ENCODE results near the gene AP3M1. TPM values are rescaled to one million over a fixed set of nuclear protein-coding genes. Genes with fewer than 3 reads are reported as not detected.
"Not testable (repeated sequence)": the region's sequence is repeated elsewhere in the genome, so short reads cannot be mapped to it uniquely, and the experiment has no call there.

The AP3M1 gene
- polyA plus RNA-seq, 1 donor, result 43.3 TPM

GRCh38 chr10:74164716-74165529 is 14.3 kb upstream of the AP3M1 start:
- WGBS (ENCODE audit: insufficient coverage, low lambda C conversion rate), result 47% methylated on average over 2 of the region's 6 CpGs

GRCh38 chr10:74163319-74164068 is 12.9 kb upstream of the AP3M1 start:
- DNase-seq, result no peak
- H3K27me3 ChIP-seq (ENCODE audit: control insufficient read depth, insufficient read depth, low read length), result no peaks in the 10 kb centered on the region
- H3K36me3 ChIP-seq (ENCODE audit: control insufficient read depth, insufficient read depth, low read length), result no peaks in the 10 kb centered on the region
- 56% methylated on average over 1 of the region's 3 CpGs for WGBS (ENCODE audit: insufficient coverage, low lambda C conversion rate)
- peaks cover 7% of the 10 kb centered on the region for H3K4me1 ChIP-seq (ENCODE audit: control insufficient read depth, insufficient read depth, low read length)
- no peak overlapping the region for H3K4me3 ChIP-seq (ENCODE audit: low read length)
- H3K9me3 ChIP-seq (ENCODE audit: control insufficient read depth, low read depth, low read length), result no peaks in the 10 kb centered on the region
- no peak overlapping the region for H3K27ac ChIP-seq (ENCODE audit: low read length)

More at GRCh38 chr10:74164716-74165529, 14.3 kb upstream of the AP3M1 start:
- Histone ChIP-seq H3K36me3 (ENCODE audit: control insufficient read depth, insufficient read depth, low read length) (no peaks in the 10 kb centered on the region), H3K27ac (ENCODE audit: low read length) (peak overlapping the region; percentile 17), H3K4me1 (ENCODE audit: control insufficient read depth, insufficient read depth, low read length) (peaks cover 6% of the 10 kb centered on the region), H3K4me3 (ENCODE audit: low read length) (no peak overlapping the region), H3K27me3 (ENCODE audit: control insufficient read depth, insufficient read depth, low read length) (no peaks in the 10 kb centered on the region), H3K9me3 (ENCODE audit: control insufficient read depth, low read depth, low read length) (no peaks in the 10 kb centered on the region)
- peak in 1 of 2 donors; percentile 21 for DNase-seq

GRCh38 chr10:74160013-74160412 is 9.4 kb upstream of the AP3M1 start:
- H3K4me1 ChIP-seq (ENCODE audit: control insufficient read depth, insufficient read depth, low read length), result peaks cover 7% of the 10 kb centered on the region
- no peaks in the 10 kb centered on the region for H3K27me3 ChIP-seq (ENCODE audit: control insufficient read depth, insufficient read depth, low read length)
- no CpG with 5 or more reads among the region's 3 CpGs for WGBS (ENCODE audit: insufficient coverage, low lambda C conversion rate)
- no peak overlapping the region for H3K4me3 ChIP-seq (ENCODE audit: low read length)
- no peaks in the 10 kb centered on the region for H3K36me3 ChIP-seq (ENCODE audit: control insufficient read depth, insufficient read depth, low read length)
- no peaks in the 10 kb centered on the region for H3K9me3 ChIP-seq (ENCODE audit: control insufficient read depth, low read depth, low read length)
- H3K27ac ChIP-seq (ENCODE audit: low read length), result peak overlapping the region; percentile 47
- no peak for DNase-seq

GRCh38 chr10:74156919-74157289 is 6.3 kb upstream of the AP3M1 start:
- no peaks in the 10 kb centered on the region for H3K27me3 ChIP-seq (ENCODE audit: control insufficient read depth, insufficient read depth, low read length)
- peaks cover 7% of the 10 kb centered on the region for H3K4me1 ChIP-seq (ENCODE audit: control insufficient read depth, insufficient read depth, low read length)
- no peaks in the 10 kb centered on the region for H3K9me3 ChIP-seq (ENCODE audit: control insufficient read depth, low read depth, low read length)
- no peak for DNase-seq
- WGBS (ENCODE audit: insufficient coverage, low lambda C conversion rate), result 18% methylated on average over 2 of the region's 2 CpGs
- no peaks in the 10 kb centered on the region for H3K36me3 ChIP-seq (ENCODE audit: control insufficient read depth, insufficient read depth, low read length)
- H3K27ac ChIP-seq (ENCODE audit: low read length), result no peak overlapping the region
- no peak overlapping the region for H3K4me3 ChIP-seq (ENCODE audit: low read length)

- no peaks in the 10 kb centered on the region for H3K27me3 ChIP-seq (ENCODE audit: control insufficient read depth, insufficient read depth, low read length)
- H3K4me1 ChIP-seq (ENCODE audit: control insufficient read depth, insufficient read depth, low read length), result peaks cover 3% of the 10 kb centered on the region
- H3K4me3 ChIP-seq (ENCODE audit: low read length), result no peak overlapping the region
- no peak overlapping the region for H3K27ac ChIP-seq (ENCODE audit: low read length)
- no peak for DNase-seq
- no peaks in the 10 kb centered on the region for H3K36me3 ChIP-seq (ENCODE audit: control insufficient read depth, insufficient read depth, low read length)
- no CpG with 5 or more reads among the region's 4 CpGs for WGBS (ENCODE audit: insufficient coverage, low lambda C conversion rate)
- H3K9me3 ChIP-seq (ENCODE audit: control insufficient read depth, low read depth, low read length), result peaks cover 5% of the 10 kb centered on the region
These were observed 3.0 kb upstream of the AP3M1 start for GRCh38 chr10:74153676-74154075.

GRCh38 chr10:74153123-74153522 is 2.5 kb upstream of the AP3M1 start:
- no CpG with 5 or more reads among the region's 4 CpGs for WGBS (ENCODE audit: insufficient coverage, low lambda C conversion rate)
- no peak for DNase-seq
- Histone ChIP-seq H3K27ac (ENCODE audit: low read length) (no peak overlapping the region), H3K27me3 (ENCODE audit: control insufficient read depth, insufficient read depth, low read length) (no peaks in the 10 kb centered on the region), H3K4me1 (ENCODE audit: control insufficient read depth, insufficient read depth, low read length) (peaks cover 3% of the 10 kb centered on the region), H3K4me3 (ENCODE audit: low read length) (no peak overlapping the region), H3K36me3 (ENCODE audit: control insufficient read depth, insufficient read depth, low read length) (no peaks in the 10 kb centered on the region), H3K9me3 (ENCODE audit: control insufficient read depth, low read depth, low read length) (peaks cover 5% of the 10 kb centered on the region)

GRCh38 chr10:74151879-74152722 is 1.5 kb upstream of the AP3M1 start:
- H3K27ac ChIP-seq (ENCODE audit: low read length), result peak overlapping the region; percentile 92
- 17% methylated on average over 2 of the region's 5 CpGs for WGBS (ENCODE audit: insufficient coverage, low lambda C conversion rate)
- H3K27me3 ChIP-seq (ENCODE audit: control insufficient read depth, insufficient read depth, low read length), result no peaks in the 10 kb centered on the region
- no peaks in the 10 kb centered on the region for H3K36me3 ChIP-seq (ENCODE audit: control insufficient read depth, insufficient read depth, low read length)
- H3K4me3 ChIP-seq (ENCODE audit: low read length), result peak overlapping the region; percentile 99
- peaks cover 3% of the 10 kb centered on the region for H3K4me1 ChIP-seq (ENCODE audit: control insufficient read depth, insufficient read depth, low read length)
- no peak for DNase-seq
- H3K9me3 ChIP-seq (ENCODE audit: control insufficient read depth, low read depth, low read length), result peaks cover 5% of the 10 kb centered on the region

- H3K4me3 ChIP-seq (ENCODE audit: low read length), result peak within 1 kb of the TSS; percentile 99
- WGBS (ENCODE audit: insufficient coverage, low lambda C conversion rate), result no CpG with 5 or more reads among the region's 57 CpGs
These were observed 606 bp upstream of the AP3M1 start, which contains the start of gene ADK for GRCh38 chr10:74150990-74151878. TSS of gene ADK (plus strand) at chr10:74151221. CDS start at chr10:74151279, 58 bp downstream.

GRCh38 chr10:74146980-74147379 is 3.6 kb downstream of the AP3M1 start:
- no CpG with 5 or more reads among the region's 10 CpGs for WGBS (ENCODE audit: insufficient coverage, low lambda C conversion rate)
- not testable (repeated sequence) for H3K4me1 ChIP-seq (ENCODE audit: control insufficient read depth, insufficient read depth, low read length); H3K27ac ChIP-seq (ENCODE audit: low read length); H3K4me3 ChIP-seq (ENCODE audit: low read length); H3K9me3 ChIP-seq (ENCODE audit: control insufficient read depth, low read depth, low read length); H3K36me3 ChIP-seq (ENCODE audit: control insufficient read depth, insufficient read depth, low read length); H3K27me3 ChIP-seq (ENCODE audit: control insufficient read depth, insufficient read depth, low read length); DNase-seq

More at GRCh38 chr10:74150990-74151878, 606 bp upstream of the AP3M1 start, which contains the start of gene ADK:
- Histone ChIP-seq H3K9me3 (ENCODE audit: control insufficient read depth, low read depth, low read length) (peaks cover 5% of the 10 kb centered on the region), H3K36me3 (ENCODE audit: control insufficient read depth, insufficient read depth, low read length) (no peaks in the 10 kb centered on the region), H3K27me3 (ENCODE audit: control insufficient read depth, insufficient read depth, low read length) (no peaks in the 10 kb centered on the region), H3K4me1 (ENCODE audit: control insufficient read depth, insufficient read depth, low read length) (peaks cover 3% of the 10 kb centered on the region), H3K27ac (ENCODE audit: low read length) (peak within 1 kb of the TSS; percentile 92)
- DNase-seq, result peak; percentile 99
